OCI-LY7 (cell line): Measurements from ENCODE around the gene KLK3. TPM values are rescaled to one million over a fixed set of nuclear protein-coding genes. Genes with fewer than 3 reads are reported as not detected.

Source experiments
- BruUV-seq: library from RNA; stranded (reverse); fragments of 400-500 nt; replicated peaks from 2 replicates; lab custom pipeline; 2021; lab: Mats Ljungman, UMichigan
- CTCF ChIA-PET: fragments of 300-600 bp; sonication (Branson Sonifier 250); formaldehyde crosslinking; loops from one replicate; lab custom pipeline; 2022; ENCODE audit warnings: antibody characterized with exemption; ENCODE audit not compliant: unreplicated experiment; lab: Charles Lee
- POLR2A ChIA-PET: fragments of 300-600 bp; sonication (Branson Sonifier 250); formaldehyde crosslinking; loops from one replicate; lab custom pipeline; 2022; ENCODE audit warnings: antibody characterized with exemption; lab: Charles Lee
- DNase-seq: peaks from one replicate; pipeline ENCODE4 v3.0.0-alpha.2; 2015; ENCODE audit warnings: low spot score
- H2AFZ ChIP-seq: fragments of 200-600 bp; sonication (generic), shearing (Covaris generic); 2 replicates; pipeline ENCODE4 v1.6.1; 2014; ENCODE audit warnings: mild to moderate bottlenecking, antibody characterized with exemption, low read length, moderate library complexity
- H3K27ac ChIP-seq: fragments of 200-600 bp; sonication (generic); 2 replicates; pipeline ENCODE4 v1.5.1; 2014; ENCODE audit warnings: mixed run types, low read depth, mild to moderate bottlenecking, moderate library complexity, low read length, inconsistent platforms; ENCODE audit not compliant: poor library complexity, severe bottlenecking
- H3K36me3 ChIP-seq: fragments of 200-600 bp; sonication (generic); 2 replicates; pipeline ENCODE4 v1.6.1; 2014; ENCODE audit warnings: mild to moderate bottlenecking, antibody characterized with exemption, low read length, moderate library complexity, mixed read lengths; ENCODE audit not compliant: insufficient read depth
- H3K4me1 ChIP-seq: fragments of 200-600 bp; sonication (generic); 2 replicates; pipeline ENCODE4 v1.5.1; 2014; ENCODE audit warnings: mild to moderate bottlenecking, low read length; ENCODE audit not compliant: insufficient read depth, poor library complexity, severe bottlenecking
- H3K4me2 ChIP-seq: fragments of 200-600 bp; sonication (generic); 2 replicates; pipeline ENCODE4 v1.6.1; 2014; ENCODE audit warnings: mild to moderate bottlenecking, low read length
- H3K4me3 ChIP-seq: fragments of 200-600 bp; sonication (generic); 2 replicates; pipeline ENCODE4 v1.5.1; 2014; ENCODE audit warnings: mild to moderate bottlenecking, low read depth, low read length; ENCODE audit not compliant: poor library complexity, severe bottlenecking
- H3K79me2 ChIP-seq: fragments of 200-600 bp; sonication (generic); 2 replicates; pipeline ENCODE4 v1.6.1; 2016; ENCODE audit warnings: low read depth, mild to moderate bottlenecking, low read length, moderate library complexity, mixed read lengths; ENCODE audit not compliant: insufficient read depth
- H3K9me2 ChIP-seq: fragments of 200-600 bp; sonication (generic); 2 replicates; pipeline ENCODE4 v1.6.1; 2016; ENCODE audit warnings: mild to moderate bottlenecking, low read length, mixed read lengths; ENCODE audit not compliant: insufficient read depth
- H3K9me3 ChIP-seq: fragments of 200-600 bp; sonication (generic); 2 replicates; pipeline ENCODE4 v1.6.1; 2014; ENCODE audit warnings: mild to moderate bottlenecking, mixed run types, low read length, mixed read lengths
- H4K20me1 ChIP-seq: fragments of 200-600 bp; sonication (generic); 2 replicates; pipeline ENCODE4 v1.6.1; 2014; ENCODE audit warnings: mild to moderate bottlenecking, antibody characterized with exemption, low read length, moderate library complexity, mixed read lengths; ENCODE audit not compliant: insufficient read depth
- EZH2phosphoT487 ChIP-seq: fragments of 200-600 bp; sonication (generic); IDR thresholded peaks from 2 replicates; pipeline ENCODE4 v1.6.1; 2018; ENCODE audit warnings: low read depth, borderline replicate concordance, mild to moderate bottlenecking, mixed run types, antibody characterized with exemption, low read length, moderate library complexity, mixed read lengths
- intact Hi-C: fragments of 100-400 bp; cut with micrococcal nuclease; formaldehyde crosslinking; loops from one replicate; pipeline ENCODE4 v1.10.0; 2022; ENCODE audit not compliant: unreplicated experiment
- total RNA-seq, 2 experiments: library from RNA; depleted of rRNA in 1 of 2; stranded (reverse); fragments of >200 nt in 1 of 2; shearing (Covaris generic) in 1 of 2; gene quantifications; 2 replicates each; pipeline ENCODE4 v1.2.3, GENCODE V29; 2014 to 2022
- TF ChIP-seq, protein P1 (sequence below): fragments of 200-600 bp; sonication (generic); conservative IDR thresholded peaks from 2 replicates; pipeline ENCODE4 v1.5.1; 2014; ENCODE audit warnings: mild to moderate bottlenecking, antibody characterized with exemption, low read length, moderate library complexity, mixed read lengths

The KLK3 gene
- total RNA-seq, 2 experiments from 2014 or later: not detected

DNA sequence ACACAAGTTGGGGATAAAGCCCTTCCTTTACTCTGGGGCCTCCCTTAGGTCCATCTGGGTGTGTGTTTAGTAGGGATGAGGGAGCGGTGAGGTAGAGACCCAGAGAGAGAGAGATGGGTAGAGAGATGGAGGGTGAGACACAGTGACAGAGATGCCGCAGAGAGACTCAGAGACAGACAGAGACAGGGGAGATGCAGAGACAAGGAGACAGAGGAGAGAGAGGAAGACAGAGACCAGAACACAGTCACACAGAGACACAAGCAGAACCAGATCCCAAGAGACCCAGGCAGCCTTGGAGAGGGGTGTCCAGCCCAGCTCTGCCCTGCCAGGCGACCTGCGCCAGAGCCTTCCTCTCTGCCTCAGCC lies 33.5 kb upstream of the KLK3 start:
- Histone ChIP-seq H3K27ac (no peak overlapping the region), H3K4me1 (peaks cover 30% of the 10 kb centered on the region), H3K4me3 (no peak overlapping the region), H4K20me1 (no peaks in the 10 kb centered on the region), H3K9me3 (no peaks in the 10 kb centered on the region), H3K4me2 (peak overlapping the region; percentile 44), H3K36me3 (no peaks in the 10 kb centered on the region), H3K79me2 (no peaks in the 10 kb centered on the region), H3K9me2 (no peaks in the 10 kb centered on the region), H2AFZ (no peak overlapping the region)
- TF ChIP-seq EZH2phosphoT487: no peak
- TF ChIP-seq, protein P1, sequence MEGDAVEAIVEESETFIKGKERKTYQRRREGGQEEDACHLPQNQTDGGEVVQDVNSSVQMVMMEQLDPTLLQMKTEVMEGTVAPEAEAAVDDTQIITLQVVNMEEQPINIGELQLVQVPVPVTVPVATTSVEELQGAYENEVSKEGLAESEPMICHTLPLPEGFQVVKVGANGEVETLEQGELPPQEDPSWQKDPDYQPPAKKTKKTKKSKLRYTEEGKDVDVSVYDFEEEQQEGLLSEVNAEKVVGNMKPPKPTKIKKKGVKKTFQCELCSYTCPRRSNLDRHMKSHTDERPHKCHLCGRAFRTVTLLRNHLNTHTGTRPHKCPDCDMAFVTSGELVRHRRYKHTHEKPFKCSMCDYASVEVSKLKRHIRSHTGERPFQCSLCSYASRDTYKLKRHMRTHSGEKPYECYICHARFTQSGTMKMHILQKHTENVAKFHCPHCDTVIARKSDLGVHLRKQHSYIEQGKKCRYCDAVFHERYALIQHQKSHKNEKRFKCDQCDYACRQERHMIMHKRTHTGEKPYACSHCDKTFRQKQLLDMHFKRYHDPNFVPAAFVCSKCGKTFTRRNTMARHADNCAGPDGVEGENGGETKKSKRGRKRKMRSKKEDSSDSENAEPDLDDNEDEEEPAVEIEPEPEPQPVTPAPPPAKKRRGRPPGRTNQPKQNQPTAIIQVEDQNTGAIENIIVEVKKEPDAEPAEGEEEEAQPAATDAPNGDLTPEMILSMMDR: no peak
- ChIA-PET POLR2A (no interaction called here), CTCF (no interaction called here)
- intact Hi-C loops: no loop called here
- no peak for DNase-seq
- BruUV-seq: no TSS peak

DNA sequence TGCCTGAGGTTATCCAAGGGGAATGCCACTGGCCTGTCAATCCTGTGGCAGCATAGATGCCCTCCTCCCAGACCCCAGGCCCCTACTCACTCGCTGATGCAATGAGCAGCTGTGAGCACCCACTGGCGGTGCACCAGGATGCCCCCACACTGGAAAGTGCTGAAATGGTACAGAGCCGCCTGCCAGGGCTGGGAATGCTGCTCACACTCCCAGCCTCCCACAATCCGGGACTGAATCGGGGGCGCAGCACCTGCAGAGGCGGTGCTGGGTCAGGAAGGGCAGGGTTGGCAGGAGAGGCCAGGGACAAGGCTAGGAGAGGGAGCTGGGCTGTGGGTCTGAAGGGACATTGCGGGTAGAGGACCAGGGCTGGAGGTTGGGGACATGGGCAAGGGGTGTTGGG lies 33.1 kb upstream of the KLK3 start:
- peaks cover 30% of the 10 kb centered on the region for H3K4me1 ChIP-seq
- POLR2A ChIA-PET: no interaction called here
- H3K9me2 ChIP-seq: no peaks in the 10 kb centered on the region
- H3K9me3 ChIP-seq: no peaks in the 10 kb centered on the region
- BruUV-seq: no TSS peak
- intact Hi-C loops: no loop called here
- no peak overlapping the region for H2AFZ ChIP-seq
- H3K27ac ChIP-seq: no peak overlapping the region
- no peaks in the 10 kb centered on the region for H3K36me3 ChIP-seq
- no peaks in the 10 kb centered on the region for H4K20me1 ChIP-seq
- TF ChIP-seq EZH2phosphoT487: no peak
- TF ChIP-seq, protein P1: no peak
- no peak for DNase-seq
- CTCF ChIA-PET: no interaction called here
- no peak overlapping the region for H3K4me3 ChIP-seq
- H3K79me2 ChIP-seq: no peaks in the 10 kb centered on the region
- no peak overlapping the region for H3K4me2 ChIP-seq

DNA sequence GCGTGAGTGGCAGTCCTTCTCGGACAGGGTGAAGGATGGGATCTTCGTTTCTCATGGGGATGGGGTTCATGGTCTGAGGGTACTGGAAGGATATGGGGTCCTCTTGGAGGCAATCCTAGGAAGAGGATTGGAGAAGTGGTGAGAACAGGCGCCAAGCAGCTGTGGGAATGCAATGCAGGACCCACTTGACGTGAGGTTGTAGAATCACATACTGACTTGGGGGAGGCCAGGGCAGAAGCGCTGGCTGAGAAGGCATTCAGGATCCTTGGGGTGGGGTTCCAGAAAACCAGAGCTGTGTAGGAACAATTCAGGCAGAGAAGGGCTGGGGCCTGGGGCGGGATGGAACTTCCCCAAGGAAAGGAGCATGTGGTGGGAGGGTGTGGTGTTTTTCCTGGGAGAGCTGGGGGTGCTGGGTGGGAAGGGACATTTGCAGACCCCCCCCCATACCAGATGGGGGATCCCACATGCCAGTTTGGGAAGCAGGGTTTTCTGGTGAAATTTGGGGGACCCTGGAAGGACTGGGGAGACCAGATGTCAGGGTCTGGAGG lies 32.0 kb upstream of the KLK3 start:
- no peaks in the 10 kb centered on the region for H3K9me3 ChIP-seq
- H3K36me3 ChIP-seq: no peaks in the 10 kb centered on the region
- POLR2A ChIA-PET: no interaction called here
- H3K9me2 ChIP-seq: no peaks in the 10 kb centered on the region
- H2AFZ ChIP-seq: no peak overlapping the region
- TF ChIP-seq EZH2phosphoT487: no peak
- TF ChIP-seq, protein P1: no peak
- no peak overlapping the region for H3K4me3 ChIP-seq
- H3K4me2 ChIP-seq: no peak overlapping the region
- peaks cover 30% of the 10 kb centered on the region for H3K4me1 ChIP-seq
- intact Hi-C loops: no loop called here
- no peak for DNase-seq
- no peak overlapping the region for H3K27ac ChIP-seq
- no TSS peak for BruUV-seq
- no peaks in the 10 kb centered on the region for H3K79me2 ChIP-seq
- H4K20me1 ChIP-seq: no peaks in the 10 kb centered on the region
- CTCF ChIA-PET: no interaction called here
